Measurements from ENCODE around the gene FOXA1.

The FOXA1 gene

DNA sequence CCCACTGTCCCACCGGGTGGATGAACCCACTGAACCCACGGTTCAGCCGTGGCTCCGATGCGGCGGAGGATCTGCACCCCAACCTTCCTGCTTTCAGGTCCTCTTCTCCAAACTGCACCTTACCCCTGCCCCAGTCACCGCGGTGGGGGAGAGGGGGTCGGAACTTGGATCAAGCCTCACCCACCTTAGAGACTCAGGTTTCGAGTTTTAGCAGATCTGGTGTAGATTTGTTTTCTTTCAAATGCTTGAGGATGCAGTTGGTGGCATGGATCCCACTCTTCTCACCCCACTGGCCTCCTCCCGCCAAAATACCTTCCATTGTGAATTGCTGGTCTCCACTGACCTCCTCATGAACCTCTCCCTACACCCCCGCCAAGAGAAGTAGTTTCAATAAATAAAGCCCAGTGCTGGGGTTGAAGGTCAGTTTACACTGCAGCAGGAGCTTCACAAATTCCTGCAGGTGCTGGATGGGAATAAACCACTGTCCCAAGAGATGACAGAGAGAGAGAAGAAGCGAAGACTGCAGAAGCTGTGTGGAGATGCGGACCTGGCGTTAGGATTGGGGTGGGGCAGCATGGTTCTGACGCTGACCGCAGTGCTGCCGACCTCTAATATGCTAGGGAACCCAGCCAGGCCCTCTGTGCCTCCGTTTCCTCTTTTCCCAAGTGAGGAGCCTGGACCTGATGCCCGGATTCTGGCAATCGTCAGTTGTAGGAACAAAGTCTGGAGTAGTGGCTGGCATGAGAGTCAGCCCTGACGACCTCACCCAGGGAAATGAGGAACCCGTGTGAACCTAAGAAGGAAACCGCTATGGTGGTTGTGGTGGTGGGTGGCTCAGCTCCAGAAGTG lies 7.8 kb upstream of the FOXA1 start:
- no peak for DNase-seq (ENCODE audit: low read depth in 2 of 2)

- no peak for DNase-seq (ENCODE audit: low read depth in 2 of 2)
Observed at GRCh38 chr14:37601865-37602264, 6.8 kb upstream of the FOXA1 start.

DNA sequence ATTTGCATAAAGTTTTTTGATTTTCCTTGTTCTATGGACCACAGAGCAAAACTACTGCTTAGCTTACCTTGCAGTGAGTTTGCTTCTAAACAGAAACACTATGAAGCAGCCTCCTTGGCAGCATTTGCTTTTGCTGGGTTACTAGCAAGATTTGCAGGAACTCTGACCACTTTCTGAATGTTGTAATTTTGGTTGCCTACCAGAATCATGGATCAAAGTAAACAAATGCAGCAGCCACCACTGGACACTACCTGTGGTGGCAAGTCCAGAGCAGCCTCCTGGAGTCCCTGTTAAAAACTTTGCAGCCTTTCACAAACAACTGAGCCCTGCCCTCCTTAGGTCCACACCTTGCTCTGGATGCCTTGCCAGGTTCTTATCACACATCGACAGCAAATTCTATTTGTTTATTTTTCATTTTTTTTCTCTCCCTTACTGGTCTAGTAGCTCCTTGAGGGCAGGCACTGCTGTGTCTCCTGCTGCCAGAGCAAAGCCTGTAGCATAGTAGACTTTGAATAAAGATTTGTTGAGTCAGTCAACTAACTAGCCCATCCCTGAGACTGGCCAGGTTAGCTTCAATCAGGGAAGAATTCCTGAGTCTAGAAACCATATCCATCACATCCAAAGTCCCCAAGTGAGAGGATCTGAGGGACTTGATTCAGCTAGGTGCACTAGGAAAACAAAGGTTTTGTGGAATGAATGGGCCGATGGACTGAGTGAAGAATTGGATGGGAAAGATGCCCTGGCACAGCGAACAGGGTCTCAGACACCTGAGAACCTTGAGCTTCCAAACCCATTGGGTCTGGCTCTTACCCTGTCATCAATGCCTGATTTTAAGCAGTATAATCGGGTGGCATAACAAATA lies 6.1 kb upstream of the FOXA1 start:
- no peak for DNase-seq (ENCODE audit: low read depth in 2 of 2)

- DNase-seq (ENCODE audit: low read depth in 2 of 2): no peak
Observed at GRCh38 chr14:37599507-37600368, 4.7 kb upstream of the FOXA1 start.

- no peak for DNase-seq (ENCODE audit: low read depth in 2 of 2)
Observed at GRCh38 chr14:37598747-37599506, 3.9 kb upstream of the FOXA1 start.

DNA sequence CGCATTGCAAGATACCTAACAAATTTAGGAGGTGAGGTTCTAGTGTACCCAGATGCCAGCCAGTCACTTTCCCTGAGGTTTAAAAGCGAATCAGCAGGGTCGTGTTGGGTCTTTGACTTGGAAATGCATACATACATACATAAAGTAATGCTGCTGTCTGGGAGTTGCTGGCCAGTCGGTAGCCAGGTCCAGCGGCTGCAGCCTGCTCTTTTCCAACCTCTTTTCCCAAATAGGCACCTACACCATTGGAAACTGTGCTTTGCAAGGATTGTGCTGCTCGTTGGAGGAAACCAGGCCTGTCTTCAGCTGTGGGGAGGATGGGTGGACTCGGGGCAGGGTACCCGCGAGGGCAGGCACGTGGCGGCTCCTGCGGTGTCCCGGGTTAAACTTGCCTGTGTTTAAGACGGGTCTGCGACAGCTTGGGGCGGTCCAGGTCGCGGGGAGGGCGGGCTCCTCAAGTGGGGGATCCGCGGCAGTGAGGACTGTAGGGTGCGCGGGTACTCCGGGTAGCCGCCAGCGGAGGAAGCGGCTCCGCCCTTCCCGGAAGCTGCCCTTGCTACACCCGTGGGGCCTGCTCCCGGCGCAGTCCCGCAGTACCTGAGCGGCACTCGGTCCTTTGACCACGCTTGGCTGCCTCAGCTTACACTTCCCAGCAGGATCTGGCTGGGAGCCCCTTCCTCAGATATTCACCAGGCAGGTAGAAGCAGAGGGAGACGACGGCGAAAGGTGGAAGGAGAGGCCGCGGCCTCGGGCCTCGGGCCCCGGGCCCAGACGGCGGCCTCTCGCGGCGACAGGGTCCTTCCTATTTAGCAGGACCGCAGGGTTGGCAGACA lies 3.1 kb upstream of the FOXA1 start:
- no peak for DNase-seq (ENCODE audit: low read depth in 2 of 2)

GRCh38 chr14:37597538-37597913 lies 2.5 kb upstream of the FOXA1 start:
- no peak for DNase-seq (ENCODE audit: low read depth in 2 of 2)

DNA sequence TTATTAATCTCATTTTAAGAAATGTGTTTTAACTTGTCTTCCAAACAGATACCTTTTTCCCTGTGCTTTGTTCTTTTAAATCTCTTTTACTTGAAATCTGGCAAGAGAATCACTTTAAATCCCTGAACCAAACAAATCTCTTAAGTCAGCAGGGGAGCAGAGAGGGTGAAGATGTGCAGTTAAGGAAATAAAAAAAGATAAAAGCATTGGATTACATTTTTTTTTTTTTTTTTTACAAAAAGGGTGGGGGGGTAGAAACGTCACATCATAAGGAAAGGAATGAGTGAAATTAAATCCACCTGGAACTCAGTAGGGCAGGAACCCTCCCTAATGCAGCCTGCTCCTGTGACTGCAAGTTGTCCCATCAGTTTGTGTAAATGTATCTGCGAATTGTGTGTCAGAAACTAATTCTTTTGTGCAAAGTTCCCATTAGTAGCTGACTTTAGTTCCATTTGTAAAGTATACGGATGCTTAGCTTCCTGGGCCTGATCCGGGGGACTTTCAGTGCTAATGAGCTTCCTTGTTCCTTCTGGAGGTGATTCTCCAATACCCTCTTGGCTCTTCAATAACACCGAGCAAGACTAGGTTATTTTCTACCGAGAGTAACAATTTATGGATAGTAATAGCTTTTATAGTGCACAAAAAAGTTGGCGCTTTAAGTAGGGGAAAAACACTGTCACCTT lies 1.9 kb upstream of the FOXA1 start:
- no peak for DNase-seq (ENCODE audit: low read depth in 2 of 2)

DNA sequence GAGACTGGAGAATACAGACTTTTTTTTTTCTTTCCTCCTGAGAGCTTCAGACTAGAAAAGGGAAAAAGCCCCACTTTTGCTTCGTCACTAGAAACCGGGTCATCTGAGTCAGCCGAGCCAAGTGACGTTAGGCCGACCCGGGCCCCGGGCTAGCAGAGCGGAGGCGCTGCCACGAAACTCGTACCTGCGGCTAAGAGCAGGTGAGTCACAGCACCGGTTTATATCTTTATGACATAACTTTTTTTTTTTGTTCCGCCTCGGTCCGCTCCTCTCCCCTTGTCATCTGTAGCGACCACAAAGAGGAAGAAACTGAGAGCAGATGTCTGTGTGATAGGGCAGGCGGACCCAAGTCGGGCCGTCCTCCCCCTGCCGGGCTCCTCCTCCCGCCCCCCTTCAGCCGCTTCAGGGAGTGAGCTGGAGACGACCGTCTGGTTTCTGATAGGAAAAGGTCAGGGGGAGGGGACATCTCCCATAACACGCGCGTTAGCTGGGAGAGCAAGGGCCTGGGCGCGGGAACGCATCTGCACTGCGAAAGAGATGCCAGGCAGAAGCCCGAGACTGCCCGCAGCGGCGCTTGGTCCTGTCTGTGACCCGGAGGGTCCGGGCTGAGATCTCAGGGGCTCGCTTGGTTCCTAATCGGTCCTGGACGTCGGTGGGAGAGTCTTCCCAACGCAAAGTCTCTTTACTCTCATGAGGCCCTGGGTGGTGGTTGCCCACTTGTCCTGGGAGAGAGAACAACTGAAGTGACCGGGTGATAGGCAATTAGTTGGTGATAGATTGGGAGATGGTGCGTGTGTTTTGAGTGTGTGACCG lies 966 bp upstream of the FOXA1 start:
- DNase-seq (ENCODE audit: low read depth in 2 of 2): peak; percentile 5 to 21

GRCh38 chr14:37594238-37594970 lies 645 bp downstream of the FOXA1 start:
- no peak for DNase-seq (ENCODE audit: low read depth in 2 of 2)

GRCh38 chr14:37593511-37594237 lies 1.4 kb downstream of the FOXA1 start:
- no peak for DNase-seq (ENCODE audit: low read depth in 2 of 2)

DNA sequence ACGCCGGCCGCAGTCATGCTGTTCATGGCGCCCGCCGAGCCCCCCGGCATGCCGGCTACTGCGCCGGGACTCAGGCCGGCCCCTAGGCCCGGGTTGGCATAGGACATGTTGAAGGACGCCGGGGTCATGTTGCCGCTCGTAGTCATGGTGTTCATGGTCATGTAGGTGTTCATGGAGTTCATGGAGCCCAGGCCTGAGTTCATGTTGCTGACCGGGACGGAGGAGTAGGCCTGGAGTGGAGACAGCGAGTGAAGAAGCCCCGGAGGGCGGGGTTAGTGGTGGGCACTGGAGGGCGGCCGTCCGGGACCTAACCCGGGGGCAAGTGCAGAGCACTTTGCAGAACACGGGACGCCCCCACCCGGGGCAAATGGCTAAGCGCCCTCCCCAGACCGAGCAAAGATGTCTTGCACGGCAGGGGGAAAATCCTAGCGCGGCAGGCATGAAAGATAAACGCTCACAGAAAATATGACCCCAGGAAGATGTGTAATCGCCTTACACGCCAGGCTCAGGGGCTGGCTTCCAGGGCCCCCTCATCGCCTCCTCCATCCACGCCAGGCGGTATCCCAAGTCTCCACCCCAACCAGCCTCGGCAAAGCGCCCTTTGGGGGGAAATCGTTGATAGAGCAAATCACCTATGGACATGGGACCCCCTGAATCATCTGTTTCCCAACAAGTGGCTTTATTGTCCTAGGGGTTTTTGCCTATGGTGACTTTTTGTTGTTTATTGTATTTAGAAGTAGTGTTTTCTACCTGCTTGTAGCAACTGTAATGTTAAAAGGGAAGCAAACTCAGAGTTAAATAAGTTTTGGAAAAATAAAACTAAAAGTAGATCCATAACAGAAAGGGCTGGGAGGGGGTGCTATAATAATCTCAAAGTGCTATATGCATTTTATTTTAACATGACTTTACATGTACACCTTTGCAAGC lies 2.3 kb downstream of the FOXA1 start:
- DNase-seq (ENCODE audit: low read depth in 2 of 2): no peak

- DNase-seq (ENCODE audit: low read depth in 2 of 2): no peak
Observed at GRCh38 chr14:37591941-37592481, 3.0 kb downstream of the FOXA1 start.

GRCh38 chr14:37591311-37591940 lies 3.6 kb downstream of the FOXA1 start:
- no peak for DNase-seq (ENCODE audit: low read depth in 2 of 2)

GRCh38 chr14:37590428-37591139 lies 4.5 kb downstream of the FOXA1 start:
- DNase-seq (ENCODE audit: low read depth in 2 of 2): no peak

Data from stimulated activated CD8-positive, alpha-beta memory T cell treated with anti-CD3 and anti-CD28 coated beads, Interleukin-2, amount 100 ng/mL, for 1 hour (primary cell).